Cardiac septum (tissue), 1 donor: ENCODE measurements around the gene HEY2. TPM values are rescaled to one million over a fixed set of nuclear protein-coding genes. Genes with fewer than 3 reads are reported as not detected.

ENCODE experiments used
- DNase-seq: peaks from one replicate; pipeline ENCODE4 v3.0.0-alpha.2; 2020; ENCODE audit warnings: low spot score
- intact Hi-C: fragments of 100-400 bp; cut with DNase I; formaldehyde crosslinking; loops from one replicate; pipeline ENCODE4 v1.14.0; 2022
- total RNA-seq: library from RNA; stranded (reverse); fragmentation: NEBNext Ultra II Directional; extraction: Animal tissue kit (Norgen Biotek cat#: 25700); gene quantifications from one replicate; pipeline ENCODE4 v1.2.1, GENCODE V29; 2021
- donor health status: DM: no; HTN: no; CAD: no.

Gene HEY2
- total RNA-seq, 1 donor from 2014 or later, result 12.3 TPM

GRCh38 chr6:125808591-125808990 lies 59.2 kb downstream of the HEY2 start:
- intact Hi-C loops, result no loop called here
- no peak for DNase-seq

GRCh38 chr6:125809570-125810170 lies 60.2 kb downstream of the HEY2 start:
- intact Hi-C loops, result no loop called here
- no peak for DNase-seq

GRCh38 chr6:125810445-125810844 lies 61.0 kb downstream of the HEY2 start:
- intact Hi-C loops, result no loop called here
- DNase-seq, result no peak

Other genes starting within 250 kb of the HEY2 start
- gene NCOA7, start 41.3 kb downstream of the HEY2 start, total RNA-seq, result 10.3 TPM
- gene HINT3, start 207.1 kb downstream of the HEY2 start, total RNA-seq, result 35.0 TPM
- gene TRMT11, start 236.9 kb downstream of the HEY2 start, total RNA-seq, result 13.3 TPM